AG04450 (cell line): Measurements from ENCODE around the gene CENPO. TPM values are rescaled to one million over a fixed set of nuclear protein-coding genes. Genes with fewer than 3 reads are reported as not detected.
A peak's percentile ranks its signal among the peaks of the same experiment; 100 is the strongest.

Experiments
- CTCF ChIA-PET: fragments of 300-600, 350-600 bp; formaldehyde crosslinking; extraction: SDS; loops from one replicate; lab custom pipeline; 2022; ENCODE audit warnings: antibody characterized with exemption, inconsistent platforms; lab: Charles Lee
- POLR2A ChIA-PET: fragments of 350-600 bp; formaldehyde crosslinking; extraction: SDS; loops from one replicate; lab custom pipeline; 2021; ENCODE audit warnings: antibody characterized with exemption, inconsistent platforms; lab: Yijun Ruan, JAX
- DNase-seq: peaks from one replicate; pipeline ENCODE4 v3.0.0-alpha.2; 2011; ENCODE audit warnings: low read depth, low spot score
- H3K27ac ChIP-seq: one replicate; pipeline ENCODE4 v1.5.1; 2012; ENCODE audit warnings: low read depth, low read length, control low read depth
- H3K27me3 ChIP-seq: one replicate; pipeline ENCODE4 v1.6.0; 2012; ENCODE audit warnings: low read length; ENCODE audit not compliant: control insufficient read depth, insufficient read depth
- H3K4me3 ChIP-seq: 2 replicates; pipeline ENCODE4 v1.5.1; 2011; ENCODE audit warnings: mild to moderate bottlenecking, low read depth, low read length, control low read depth
- H3K9me3 ChIP-seq: 2 replicates; pipeline ENCODE4 v1.5.1; 2012; ENCODE audit warnings: low read length; ENCODE audit not compliant: control insufficient read depth, insufficient read depth
- polyA plus RNA-seq: library from polyadenylated mRNA; depleted of rRNA; stranded (reverse); fragments of >200 nt; gene quantifications from 2 replicates; pipeline ENCODE4 v1.2.3, GENCODE V29; 2011
- TF ChIP-seq, protein P1 (sequence below): IDR thresholded peaks from 2 replicates; pipeline ENCODE4 v1.5.1; 2011; ENCODE audit warnings: low read depth, low read length, control low read depth, inconsistent platforms

Gene CENPO
- polyA plus RNA-seq, 1 experiment = 15.7 TPM

DNA sequence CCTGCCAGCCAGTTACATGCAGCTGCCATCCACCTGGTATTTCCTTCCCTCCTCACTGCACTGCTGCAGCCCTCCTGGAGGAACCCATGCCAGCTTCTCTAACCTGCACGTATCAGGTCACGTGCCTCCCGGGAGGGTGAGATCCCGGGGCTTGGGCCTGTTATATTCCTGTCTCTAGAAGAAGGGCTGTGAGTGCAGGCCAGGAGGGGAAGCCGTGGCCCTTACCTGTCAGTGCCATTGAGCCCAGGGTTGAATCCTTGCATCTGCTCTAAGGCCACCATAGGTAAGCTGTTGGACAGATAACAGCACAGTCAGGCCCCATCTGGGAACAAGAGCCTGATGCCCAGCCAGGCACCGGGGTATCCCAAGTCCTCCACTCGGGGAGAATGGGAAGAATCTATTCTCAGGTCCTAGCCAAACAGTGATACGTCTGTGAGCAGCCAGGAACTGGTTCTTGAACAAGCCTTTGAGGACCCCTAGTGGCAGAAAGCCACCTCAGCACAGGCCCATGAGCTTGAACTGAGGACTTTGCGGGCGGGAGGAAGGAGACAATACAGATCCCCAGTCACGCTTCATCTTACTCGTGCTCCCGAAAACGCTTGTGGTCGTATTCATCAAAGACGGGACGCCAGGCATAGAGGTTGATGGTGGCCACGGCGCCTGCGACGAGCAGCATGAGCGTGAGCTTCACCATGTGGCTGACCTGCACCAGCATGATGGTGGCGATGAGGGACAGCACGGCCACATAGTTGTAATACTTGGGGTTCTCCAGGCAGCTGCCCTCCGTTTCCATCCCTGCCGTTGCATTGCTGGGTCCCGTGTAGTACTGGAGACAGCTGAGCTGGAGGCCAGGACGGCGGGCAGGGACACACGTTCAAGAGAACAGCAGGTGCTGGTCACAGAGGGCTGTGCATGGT, 34.4 kb downstream of the CENPO start:
- Histone ChIP-seq H3K9me3 (no peaks in the 10 kb centered on the region; the same call in 1 of the 2 replicates), H3K27ac (no peak overlapping the region), H3K4me3 (no peak overlapping the region), H3K27me3 (no peaks in the 10 kb centered on the region)
- peak; percentile 81 for DNase-seq
- TF ChIP-seq, protein P1, sequence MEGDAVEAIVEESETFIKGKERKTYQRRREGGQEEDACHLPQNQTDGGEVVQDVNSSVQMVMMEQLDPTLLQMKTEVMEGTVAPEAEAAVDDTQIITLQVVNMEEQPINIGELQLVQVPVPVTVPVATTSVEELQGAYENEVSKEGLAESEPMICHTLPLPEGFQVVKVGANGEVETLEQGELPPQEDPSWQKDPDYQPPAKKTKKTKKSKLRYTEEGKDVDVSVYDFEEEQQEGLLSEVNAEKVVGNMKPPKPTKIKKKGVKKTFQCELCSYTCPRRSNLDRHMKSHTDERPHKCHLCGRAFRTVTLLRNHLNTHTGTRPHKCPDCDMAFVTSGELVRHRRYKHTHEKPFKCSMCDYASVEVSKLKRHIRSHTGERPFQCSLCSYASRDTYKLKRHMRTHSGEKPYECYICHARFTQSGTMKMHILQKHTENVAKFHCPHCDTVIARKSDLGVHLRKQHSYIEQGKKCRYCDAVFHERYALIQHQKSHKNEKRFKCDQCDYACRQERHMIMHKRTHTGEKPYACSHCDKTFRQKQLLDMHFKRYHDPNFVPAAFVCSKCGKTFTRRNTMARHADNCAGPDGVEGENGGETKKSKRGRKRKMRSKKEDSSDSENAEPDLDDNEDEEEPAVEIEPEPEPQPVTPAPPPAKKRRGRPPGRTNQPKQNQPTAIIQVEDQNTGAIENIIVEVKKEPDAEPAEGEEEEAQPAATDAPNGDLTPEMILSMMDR = peak; percentile 95
- CTCF ChIA-PET = interaction anchor here (0.5 to 6.2 kb wide), 38 partner anchors 7 to 1046 kb away, joined by 3 to 145 read pairs (median 4); partner anchors contain the start of genes CENPO and PTRHD1
- POLR2A ChIA-PET = interaction anchor here (0.8 to 1.0 kb wide), 2 partner anchors 35 to 84 kb away, joined by 3 read pairs; partner anchors contain the start of genes CENPO and PTRHD1

DNA sequence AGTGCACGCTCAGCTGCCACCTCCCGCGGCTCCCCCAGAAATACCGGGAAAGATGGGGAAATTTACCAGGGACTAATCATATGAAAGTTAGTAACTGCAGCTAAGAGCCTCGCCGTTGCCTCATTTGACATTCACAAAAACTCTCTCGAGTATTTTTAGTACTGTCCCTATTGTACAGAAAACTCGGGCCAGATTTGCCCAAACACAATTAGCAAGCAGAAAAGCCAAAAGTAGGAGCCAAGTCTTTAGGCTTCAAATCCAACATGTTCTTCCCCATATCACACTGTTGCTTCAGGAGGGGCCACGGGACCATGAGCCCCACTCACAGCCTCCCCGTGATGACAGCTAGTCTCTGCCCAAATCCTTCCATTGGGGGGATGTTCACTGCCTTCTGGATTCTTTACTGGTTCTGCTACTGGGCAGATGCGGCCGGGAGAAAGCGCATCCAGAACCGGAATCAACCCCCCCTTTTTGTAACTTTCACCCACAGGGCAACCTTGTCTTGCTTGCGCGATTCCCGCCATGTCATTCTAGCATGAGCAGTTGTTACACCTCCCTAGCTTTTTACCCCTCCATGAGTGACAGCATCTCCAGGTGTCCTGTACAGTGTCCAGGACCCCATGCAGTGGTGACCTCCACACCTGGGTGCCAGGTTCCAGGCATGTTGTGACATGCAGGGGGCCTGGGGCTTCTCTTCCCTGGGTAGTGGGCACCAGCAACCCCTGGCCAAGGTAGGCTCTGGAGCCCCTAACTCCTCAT, 35.2 kb downstream of the CENPO start:
- POLR2A ChIA-PET = interaction anchor here (0.8 to 1.0 kb wide), 2 partner anchors 35 to 84 kb away, joined by 3 read pairs; partner anchors contain the start of genes CENPO and PTRHD1
- Histone ChIP-seq H3K9me3 (no peaks in the 10 kb centered on the region; the same call in 1 of the 2 replicates), H3K27me3 (no peaks in the 10 kb centered on the region), H3K4me3 (no peak overlapping the region), H3K27ac (no peak overlapping the region)
- TF ChIP-seq, protein P1 = no peak
- no peak for DNase-seq
- CTCF ChIA-PET = interaction anchor here (0.6 to 6.2 kb wide), 35 partner anchors 8 to 730 kb away, joined by 3 to 145 read pairs (median 3); partner anchors contain the start of genes CENPO and PTRHD1

DNA sequence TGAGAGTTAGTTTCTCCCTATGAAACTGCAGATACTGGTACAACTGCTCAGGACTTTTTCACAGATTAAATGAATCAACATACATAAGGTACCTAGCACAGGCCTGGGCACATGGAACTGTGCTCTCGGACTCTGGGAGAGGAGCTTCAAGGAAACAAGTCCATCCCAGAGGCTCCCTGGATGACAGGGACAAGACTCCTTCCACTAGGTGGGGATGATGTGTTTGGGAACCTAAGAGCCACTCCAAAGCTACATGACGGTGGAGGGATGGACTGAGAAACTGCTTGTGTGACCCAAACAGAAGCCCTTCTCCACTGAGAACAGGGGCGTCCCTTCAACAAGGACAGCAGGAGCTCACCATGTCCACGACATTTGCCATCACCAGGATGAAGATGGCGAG, 37.1 kb downstream of the CENPO start:
- Histone ChIP-seq H3K4me3 (no peak overlapping the region), H3K9me3 (no peaks in the 10 kb centered on the region; the same call in 1 of the 2 replicates), H3K27ac (no peak overlapping the region), H3K27me3 (no peaks in the 10 kb centered on the region)
- POLR2A ChIA-PET = interaction anchor here (0.6 to 0.7 kb wide), 2 partner anchors 376 to 531 kb away, joined by 3 read pairs; no protein-coding TSS in a partner anchor
- no peak for DNase-seq
- TF ChIP-seq, protein P1 = peak; percentile 15; the same call in 1 of the 2 replicates
- CTCF ChIA-PET = interaction anchor here (0.7 to 6.2 kb wide), 2 partner anchors 217 to 421 kb away, joined by 3 to 145 read pairs; no protein-coding TSS in a partner anchor

DNA sequence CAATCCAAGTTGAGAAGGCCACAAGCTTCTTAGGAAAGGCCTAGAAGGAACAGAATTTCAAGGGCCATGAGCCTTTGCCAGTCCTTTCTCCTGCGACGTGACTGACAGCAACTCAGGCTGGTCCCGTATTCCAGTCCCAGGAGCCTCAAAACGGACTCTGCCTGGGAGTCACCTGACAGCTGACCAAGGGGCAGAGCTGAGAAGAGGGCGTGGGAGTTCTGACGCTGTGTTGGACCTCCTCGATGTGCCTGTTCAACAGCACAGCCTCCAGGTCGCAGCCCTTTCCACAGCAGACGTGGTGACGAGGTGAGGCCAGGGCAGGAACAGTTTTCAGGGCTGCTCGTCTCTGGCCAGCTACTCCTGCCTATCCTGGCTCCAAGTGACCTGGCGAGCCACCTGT, 37.6 kb downstream of the CENPO start:
- H3K27ac ChIP-seq = no peak overlapping the region
- TF ChIP-seq, protein P1 = no peak
- no peak overlapping the region for H3K4me3 ChIP-seq
- DNase-seq = no peak
- CTCF ChIA-PET = interaction anchor here (0.7 to 6.2 kb wide), 2 partner anchors 218 to 421 kb away, joined by 3 to 145 read pairs; no protein-coding TSS in a partner anchor
- H3K27me3 ChIP-seq = no peaks in the 10 kb centered on the region
- POLR2A ChIA-PET = no interaction called here
- no peaks in the 10 kb centered on the region; the same call in 1 of the 2 replicates for H3K9me3 ChIP-seq
